Measurements from ENCODE around the gene MAP4K4.

Gene MAP4K4

DNA sequence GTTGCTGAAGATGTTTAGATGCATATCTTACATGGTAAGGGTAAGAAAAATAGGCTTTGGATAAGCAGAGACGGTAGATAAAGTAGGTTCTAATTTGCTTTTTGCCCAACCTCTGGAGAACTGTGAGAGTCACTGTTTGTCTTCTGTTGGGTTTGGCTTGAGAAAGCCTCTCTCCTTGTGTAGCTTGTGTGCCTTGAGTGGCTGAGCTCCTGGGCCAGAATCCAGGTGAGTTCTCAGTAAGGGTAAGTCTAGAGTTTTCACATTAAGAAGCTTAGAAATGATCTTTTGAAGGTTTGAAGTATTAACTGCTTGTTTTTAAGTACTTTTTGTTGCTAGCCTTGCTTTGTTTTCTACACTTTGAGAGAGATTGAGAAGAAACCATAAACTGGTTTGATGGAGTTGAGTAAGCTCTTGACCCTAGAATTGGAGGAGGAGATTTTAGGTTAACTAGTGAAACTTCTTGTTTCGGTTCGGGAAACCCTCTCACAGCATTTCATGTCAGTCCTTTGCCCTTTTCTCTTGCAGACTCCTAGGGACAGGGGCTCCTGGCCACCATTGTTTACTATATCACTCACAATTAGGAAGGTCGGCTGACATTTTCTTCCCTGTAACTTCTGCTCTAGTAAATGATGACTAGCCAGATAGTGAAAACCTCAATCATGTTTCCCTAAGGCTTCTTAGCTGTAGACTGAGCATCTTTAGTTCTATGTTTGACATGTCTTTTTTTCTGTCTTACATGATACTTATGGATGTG, 26.0 kb downstream of the MAP4K4 start:
- DNase-seq (ENCODE audit: low read depth) = no peak

DNA sequence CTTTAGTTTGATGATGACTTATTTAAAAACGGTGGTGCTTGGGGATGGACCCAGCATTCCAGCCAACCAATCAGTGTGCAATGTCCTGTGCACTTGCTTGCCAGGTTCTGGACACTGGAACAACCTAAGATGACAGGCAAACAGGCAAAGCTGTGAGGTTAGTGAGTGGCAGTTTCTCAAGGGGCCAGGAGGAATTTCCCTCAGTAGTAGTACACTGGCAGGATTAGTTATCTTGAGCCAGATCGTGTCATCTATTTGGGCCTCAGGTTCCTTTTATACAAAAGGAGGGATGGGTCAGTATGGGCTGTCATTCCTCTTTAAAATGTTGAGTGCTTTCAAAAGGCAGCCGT, 26.6 kb downstream of the MAP4K4 start:
- DNase-seq (ENCODE audit: low read depth) = no peak

DNA sequence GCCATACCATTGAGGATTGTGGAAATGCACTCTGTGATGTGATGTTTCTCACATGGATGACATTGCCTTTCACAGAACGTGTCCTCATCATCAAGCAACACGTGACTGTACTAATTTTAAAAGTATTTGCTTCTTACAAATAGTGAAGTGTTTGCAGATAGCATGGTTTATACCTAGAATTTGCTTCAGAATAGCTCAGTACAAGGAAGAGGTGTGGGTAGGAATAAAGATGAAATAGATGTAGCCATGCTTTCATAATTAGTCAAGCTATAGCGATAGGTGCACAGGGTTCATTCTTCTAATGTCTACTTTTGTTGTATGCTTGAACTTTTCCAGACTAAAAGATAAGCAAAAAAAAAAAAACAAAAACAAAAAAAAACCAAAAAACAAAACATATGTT, 27.5 kb downstream of the MAP4K4 start:
- no peak for DNase-seq (ENCODE audit: low read depth)

DNA sequence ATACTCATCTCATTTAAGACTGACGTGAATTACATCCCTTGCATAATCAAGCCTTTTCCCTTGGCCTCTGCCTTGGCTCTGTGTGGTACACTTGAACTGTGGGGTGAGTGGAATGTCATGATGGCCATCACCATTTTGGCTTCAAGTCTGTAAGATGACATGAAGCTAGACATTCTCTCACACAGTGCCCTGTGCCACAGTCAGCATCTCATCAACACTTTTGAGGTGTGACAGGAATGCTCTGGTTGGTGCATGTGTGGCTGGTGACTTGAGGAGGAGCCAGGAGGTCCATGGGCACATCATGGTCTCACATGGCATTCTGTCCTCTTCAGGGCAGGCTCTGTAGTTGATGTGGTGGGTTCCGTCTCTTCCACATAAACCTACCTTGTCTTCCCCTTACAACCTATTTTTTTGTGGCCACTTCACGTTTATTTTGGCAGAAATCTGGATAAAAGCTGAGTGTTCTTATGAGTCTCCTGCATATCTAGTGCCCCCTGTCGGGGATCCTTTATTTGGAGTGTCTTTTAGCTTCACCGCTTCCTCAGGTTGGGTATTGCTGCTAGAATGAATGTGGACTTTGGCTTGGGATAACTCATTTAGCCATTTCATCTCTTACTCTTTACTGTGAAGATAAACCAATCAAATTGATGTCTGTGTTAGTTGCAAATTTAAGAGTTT, 28.1 kb downstream of the MAP4K4 start:
- no peak for DNase-seq (ENCODE audit: low read depth)

DNA sequence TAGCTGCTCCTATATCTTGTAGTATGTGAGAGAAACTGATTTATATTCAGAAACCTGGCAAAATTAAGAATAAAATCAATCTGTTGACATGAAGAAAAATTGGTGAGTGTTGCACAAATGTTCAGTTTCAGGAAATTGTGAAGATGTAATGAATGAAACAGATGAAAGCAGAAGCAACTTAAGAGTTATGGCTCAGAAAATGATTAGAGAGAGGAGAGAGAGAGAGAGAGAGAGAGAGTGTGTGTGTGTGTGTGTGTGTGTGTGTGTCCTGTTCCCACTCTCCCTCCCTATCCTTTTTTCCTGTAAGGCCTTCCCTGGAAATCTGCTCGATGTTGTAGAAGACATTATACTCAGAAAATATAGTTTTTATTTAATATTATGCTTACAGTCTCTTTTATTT, 31.4 kb downstream of the MAP4K4 start:
- no peak for DNase-seq (ENCODE audit: low read depth)

DNA sequence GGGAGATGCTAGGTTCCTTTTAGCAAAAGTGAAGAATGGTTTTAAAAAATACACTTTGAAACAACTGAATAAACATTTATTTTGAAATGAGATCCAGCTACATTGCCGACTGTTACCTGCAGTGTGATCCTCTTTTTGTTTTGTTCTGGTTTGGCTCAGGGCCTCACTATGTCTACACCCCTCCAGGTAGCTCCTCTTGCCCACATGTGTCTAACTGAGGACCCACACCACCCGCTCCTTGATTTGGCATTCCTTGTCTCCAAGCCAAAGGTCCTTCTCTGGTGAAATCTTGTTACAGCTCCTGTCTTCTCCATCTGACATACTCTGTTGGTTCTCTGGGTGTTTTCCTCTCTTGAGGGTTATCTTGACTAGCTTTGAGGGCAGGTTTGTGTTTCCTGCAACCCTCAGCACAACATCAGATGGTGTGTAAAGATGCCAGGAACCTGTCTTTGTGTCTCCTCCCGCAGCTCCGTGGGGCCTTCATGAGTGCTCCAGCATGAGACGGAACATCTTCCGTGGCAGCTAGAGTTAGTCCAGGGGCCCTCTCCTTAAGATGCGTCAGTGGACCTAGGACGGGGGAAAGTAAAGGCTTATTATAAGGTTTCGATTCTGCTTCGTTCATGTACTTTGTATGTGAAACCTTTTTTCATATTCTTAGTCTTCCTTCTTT, 32.1 kb downstream of the MAP4K4 start:
- DNase-seq (ENCODE audit: low read depth) = no peak

DNA sequence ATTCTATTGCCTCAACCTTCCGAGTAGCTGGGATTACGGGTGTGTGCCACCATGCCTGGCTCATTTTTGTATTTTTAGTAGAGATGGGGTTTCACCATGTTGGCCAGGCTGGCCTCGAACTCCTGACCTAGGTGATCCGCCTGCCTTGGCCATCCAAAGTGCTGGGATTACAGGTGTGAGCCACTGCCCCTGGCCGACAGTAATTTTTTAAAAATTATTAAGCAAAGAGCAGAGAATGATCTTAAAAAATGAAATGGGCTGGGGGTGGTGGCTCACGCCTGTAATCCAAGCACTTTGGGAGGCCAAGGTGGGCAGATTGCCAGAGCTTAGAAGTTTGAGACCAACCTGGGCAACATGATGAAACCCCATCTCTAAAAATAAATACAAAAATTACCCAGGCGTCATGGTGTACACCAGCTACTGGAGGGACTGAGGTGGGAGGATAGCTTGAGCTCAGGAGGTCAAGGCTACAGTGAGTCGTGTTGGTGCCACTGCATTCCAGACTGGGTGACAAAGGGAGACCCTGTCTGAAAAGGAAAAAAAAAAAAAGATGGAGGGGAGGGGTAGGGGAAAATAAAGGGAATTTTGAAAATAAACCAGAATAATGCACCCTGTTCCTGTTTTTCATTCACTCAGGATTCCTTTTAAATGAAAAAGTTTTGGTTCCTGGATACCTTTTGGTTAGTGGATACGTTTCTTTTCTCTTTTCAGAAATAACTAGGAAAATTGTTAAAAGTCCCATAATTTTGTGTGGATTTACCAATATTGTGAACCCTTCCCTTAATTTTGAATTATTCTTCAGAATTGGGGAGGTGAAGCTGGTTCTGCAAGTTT, 33.9 kb downstream of the MAP4K4 start:
- DNase-seq (ENCODE audit: low read depth) = no peak

DNA sequence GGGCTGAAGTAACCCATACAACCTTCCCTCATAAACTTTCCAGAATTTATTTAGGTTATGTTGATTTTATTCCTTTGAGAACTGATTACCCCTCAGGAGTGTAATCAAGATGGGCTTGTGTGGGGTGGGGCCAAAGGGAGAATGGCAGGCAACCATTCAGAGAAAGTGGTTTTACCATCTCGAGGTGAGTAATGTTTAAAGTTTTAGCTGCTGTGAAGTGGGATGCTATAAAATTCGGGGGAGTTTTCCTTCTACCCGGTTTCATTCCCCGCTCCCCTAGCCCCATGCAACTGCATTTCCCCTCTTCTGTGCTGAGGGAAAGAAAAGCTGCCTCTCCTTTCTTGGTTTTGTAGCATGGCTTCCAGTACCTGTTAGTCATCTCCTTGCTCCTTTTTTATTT, 34.7 kb downstream of the MAP4K4 start:
- DNase-seq (ENCODE audit: low read depth) = no peak

DNA sequence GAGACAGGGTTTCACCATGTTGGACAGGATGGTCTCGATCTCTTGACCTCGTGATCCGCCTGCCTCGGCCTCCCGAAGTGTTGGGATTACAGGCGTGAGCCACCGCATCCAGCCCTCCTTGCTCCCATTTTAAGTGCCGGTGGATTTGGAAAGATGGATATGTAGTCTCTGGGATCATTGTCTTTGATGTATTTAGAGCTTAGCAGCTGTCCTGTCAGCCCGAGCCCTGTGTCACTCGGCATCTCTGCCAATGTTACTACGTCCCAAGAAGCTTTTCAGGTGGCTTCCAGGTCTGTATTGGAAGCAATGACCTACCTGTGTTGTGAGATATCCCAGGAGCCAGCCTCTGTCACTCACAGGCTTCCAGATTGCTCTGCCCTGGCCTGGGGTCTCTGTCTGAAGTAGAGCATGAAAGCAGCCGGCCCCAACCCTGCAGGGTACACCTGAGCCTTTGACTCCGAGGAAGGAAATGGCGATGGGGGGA, 35.3 kb downstream of the MAP4K4 start:
- DNase-seq (ENCODE audit: low read depth) = no peak

DNA sequence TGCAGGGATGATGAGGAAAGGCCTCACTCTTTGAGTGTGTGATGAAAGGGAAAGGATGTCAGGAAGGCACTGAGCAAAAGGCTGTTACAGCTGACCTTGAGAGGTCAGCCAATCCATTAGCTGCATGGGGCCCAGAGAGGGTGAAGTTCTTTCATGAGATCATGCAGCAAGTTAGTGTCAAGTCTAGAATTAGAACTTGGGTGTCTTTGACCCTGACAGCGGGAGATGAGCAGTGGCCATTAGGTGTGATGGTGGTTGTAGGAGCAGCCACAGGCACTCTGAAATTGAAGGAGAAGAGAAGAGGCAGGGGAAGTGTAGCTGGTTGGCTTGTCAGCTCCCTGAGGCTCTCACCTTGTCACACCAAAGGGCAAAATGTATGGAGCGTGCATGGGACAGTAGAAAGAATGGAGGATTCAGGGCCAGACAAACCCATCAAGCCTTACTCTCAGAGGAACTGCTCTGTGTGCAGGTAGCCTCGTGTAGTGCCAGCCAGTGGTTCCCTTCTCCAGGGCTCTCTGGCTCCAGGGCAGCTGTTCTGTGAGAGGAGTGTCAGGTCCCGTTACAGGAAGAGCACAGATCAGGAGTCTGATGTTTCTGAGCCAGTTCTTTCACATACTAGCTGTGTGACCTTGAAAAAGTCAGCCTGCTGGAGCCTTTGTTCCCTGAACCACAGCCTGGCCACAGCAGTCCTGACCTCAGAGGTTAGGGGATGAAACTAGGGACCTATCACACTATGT, 35.9 kb downstream of the MAP4K4 start:
- DNase-seq (ENCODE audit: low read depth) = no peak

DNA sequence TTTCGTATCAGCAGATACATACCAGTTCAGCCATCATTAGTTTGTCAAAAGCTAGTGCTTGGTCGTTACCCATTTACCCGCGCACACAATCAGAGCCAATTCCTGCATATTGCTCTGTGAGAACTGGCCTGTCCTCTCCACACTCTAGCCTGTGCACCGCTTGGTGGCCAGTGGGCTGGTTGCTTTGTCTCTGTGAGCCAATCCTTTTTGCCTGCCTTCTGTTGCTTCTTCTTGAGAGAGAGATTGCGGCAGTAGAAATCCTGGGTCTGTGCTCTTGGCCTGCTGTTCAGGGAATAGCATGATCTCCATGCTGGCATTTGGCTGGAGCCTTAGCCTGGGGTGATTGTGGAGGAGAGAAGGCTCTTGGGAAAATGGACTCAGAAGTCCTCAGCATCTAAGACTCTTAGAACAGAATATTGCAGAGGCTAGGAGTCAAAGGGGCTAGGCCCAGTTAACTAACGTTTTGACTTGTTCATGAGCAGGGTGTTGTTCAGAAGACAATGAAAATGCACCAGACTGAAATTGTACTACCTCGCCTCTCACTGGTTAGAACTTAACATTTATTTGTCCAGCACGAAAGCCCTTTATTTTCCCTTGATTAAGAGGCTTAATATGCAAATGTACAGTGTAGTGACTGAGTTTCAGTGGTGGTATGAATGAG, 37.1 kb downstream of the MAP4K4 start:
- no peak for DNase-seq (ENCODE audit: low read depth)

DNA sequence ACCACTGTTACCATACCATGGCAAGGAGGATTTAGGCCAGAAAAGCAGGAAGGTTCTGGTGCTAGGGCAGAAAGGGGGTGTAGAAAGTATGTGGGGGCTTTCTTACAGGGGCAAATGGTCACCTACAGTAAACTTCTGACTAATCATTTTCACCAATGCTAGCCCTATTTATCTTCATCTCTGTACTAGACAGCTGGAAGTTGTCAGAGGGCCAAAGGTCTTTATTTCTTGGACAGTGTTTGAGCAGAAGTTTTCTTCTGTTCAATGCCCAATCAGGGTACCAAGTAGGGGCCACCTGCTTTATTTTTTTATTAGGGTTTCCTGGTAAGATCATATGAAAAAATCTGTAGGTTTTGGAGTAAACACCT, 37.6 kb downstream of the MAP4K4 start:
- DNase-seq (ENCODE audit: low read depth) = no peak

DNA sequence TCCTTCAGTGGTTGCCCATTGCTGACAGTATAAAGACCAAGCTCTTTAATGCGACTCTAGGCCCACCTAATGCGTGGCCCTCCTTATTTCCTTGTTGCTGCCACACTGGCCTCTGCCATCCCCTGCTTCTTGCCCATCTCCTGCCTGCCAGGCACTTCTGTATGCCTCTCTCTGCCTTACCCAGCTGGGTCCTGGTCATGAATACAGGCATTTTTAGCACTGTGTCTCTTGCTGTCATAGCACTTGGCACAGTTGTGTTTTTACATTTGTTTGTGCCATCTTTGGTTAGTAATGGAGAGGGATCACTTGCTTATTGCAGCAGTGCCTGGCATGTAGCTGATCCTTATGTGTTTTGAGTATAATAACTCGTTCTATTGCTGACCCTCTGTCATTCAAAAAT, 38.7 kb downstream of the MAP4K4 start:
- no peak for DNase-seq (ENCODE audit: low read depth)

DNA sequence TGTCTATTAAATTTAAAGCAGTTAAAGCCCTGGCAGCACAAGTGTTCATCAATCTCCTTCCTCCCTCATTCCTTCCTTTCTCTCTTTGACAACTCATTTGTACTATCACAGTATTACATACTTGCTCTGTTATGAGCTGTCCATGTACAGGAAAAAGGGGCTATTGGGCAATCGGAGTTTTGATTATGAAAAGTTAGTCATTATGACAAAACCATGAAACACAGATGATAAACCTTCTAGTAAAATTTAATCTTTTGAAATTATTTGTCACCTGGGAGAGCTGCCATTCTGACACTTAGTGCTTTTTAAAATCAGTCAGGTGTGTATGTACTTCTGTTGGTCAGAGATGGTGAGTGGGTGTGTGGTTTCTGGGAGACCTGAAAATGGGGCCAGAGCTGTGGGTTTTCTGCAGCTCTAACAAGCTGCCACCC, 39.4 kb downstream of the MAP4K4 start:
- peak; percentile 31 for DNase-seq (ENCODE audit: low read depth)

DNA sequence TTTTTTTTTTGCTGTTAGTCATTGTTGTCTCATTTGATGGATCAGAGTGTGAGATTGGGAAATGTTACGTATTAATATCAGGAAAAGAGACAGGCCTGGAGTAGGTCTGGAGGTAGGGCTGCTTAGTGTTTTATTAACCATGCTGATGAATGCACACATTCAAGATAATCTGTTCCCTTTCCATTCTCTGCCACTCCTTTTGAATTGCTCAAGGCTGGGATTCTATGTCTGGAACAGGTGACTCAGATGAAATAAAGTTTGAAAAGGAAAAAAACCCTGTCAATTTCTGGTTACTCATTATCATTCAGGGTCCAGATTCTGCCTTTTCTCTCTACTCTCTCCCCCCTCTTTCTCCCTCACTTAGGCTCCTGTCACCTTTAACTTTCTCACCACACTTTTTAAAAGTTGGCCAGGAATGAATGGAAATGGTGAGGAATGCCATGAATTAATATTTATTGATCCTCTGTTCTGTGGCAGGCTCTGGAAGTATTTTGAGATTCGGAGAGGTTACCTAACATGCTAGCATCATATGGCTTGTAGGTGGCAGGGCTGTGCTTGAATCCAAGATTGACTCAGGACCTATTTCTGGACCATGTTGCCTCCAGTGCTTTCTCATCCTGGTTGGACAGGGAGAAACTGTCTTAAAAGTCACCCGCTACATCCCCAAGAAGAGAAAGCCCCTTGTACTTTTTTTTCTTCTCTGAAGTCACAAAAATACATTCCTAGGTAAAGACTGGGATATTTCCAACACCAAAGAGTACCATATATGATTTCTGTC, 40.2 kb downstream of the MAP4K4 start:
- DNase-seq (ENCODE audit: low read depth) = no peak

DNA sequence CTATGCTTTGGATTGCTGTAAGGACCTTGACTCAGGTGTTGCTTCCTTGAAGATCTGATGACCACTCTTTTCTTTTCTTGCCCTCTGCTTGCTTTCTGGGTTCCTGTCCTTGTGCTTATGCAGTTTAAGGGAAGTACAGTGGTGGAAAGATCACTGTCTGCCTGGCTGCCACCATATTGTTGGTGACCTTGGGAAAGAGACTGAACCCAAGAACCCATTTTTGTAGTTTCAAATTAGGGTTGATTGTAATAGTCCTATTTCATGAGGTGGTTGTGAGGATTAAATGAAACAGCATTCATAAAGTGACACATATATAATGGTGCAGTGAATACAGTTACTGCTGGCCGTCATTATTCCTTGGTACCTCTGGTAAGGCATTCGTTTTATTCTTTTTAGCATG, 41.1 kb downstream of the MAP4K4 start:
- no peak for DNase-seq (ENCODE audit: low read depth)

DNA sequence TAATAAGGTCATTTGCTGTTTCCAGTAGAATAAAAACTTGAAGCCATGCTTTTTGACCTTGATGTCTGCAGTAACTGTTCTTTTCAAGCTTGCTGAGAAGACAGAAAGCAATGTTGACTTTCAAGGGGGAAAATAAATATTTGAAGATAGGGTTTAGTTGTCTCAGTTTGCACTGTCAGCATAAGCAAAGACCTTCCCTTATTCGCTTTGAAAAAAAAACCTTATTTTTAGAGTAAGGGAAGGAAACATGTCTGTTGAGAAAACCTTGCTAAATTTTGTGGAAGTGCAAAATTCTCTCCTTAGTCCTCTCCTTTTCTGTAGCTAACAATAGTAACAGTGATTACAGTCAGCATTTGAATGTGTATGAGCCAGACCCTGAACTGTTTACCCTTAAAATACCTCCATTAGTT, 43.1 kb downstream of the MAP4K4 start:
- no peak for DNase-seq (ENCODE audit: low read depth)

DNA sequence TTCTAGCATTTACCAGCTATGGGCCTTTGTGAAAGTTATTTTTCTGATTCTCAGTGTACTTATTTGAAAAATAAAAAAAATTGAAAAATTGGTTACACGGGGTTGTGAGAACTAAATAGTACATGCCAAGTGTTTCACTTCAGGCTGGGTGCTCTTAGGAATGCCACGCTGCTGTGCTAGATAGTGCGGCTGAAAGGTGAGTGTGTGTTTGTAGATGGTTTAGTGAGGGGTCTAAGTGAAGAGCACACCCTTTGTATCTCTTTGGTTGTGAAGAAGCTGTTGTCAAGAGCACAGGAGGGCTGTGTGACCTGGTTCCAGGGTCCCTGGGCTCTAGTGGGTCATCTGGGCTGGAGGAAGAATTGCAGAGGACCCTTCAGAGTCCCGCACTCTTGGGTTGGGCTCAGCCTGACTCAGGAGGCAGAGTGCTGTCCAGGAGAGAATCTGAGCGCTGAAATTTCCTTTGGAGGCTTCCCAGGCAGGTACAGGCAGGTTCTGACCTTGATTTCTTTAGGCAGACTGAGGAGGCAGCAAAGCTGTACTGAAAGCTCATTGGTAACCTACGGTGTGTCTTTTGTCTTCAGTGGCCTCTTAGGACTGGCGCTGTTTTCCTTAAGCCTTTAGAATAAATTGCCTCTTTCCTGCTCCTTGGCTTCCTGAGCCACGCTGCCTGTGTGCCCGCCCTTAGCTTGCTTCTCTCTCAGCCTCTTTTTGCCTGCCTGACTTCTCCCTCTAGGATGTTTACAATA, 44.4 kb downstream of the MAP4K4 start:
- DNase-seq (ENCODE audit: low read depth) = no peak

DNA sequence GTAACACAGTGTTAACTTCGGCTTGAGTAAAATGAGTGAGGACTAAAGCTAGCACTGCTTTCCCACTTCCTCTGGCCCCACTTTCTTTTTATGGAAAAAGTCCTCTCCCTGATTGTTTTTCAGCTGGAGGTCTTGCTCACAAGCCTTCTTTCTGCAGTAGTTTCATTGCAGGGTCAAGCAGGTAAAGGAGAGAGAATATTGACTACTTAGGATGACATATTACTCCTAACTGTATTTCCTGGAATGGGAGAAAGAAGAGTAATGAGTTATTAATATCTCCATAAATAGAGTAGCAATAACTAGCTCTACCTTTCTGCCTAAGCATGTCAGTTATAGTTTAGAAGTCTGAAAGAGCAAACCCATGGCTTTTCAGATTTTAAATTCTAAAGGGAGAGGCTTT, 45.0 kb downstream of the MAP4K4 start:
- DNase-seq (ENCODE audit: low read depth) = no peak

DNA sequence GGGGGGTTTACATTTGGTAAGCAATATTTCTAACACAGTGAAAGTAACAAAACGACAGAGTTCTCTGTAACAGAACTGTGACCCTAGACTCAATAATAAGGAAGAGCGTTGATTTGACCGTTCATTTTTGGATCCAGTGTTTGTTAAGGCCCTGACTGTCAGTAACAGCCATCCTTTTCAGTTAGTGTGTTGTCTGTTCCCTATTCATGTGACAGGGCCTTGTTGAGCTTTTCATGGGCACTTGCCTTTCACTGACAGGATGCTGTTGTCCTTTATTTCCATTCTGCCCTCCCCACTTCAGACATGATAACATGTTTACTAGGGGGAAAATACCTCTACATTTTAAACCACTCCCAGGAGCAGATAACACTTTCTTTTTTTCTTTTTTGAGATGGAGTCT, 45.8 kb downstream of the MAP4K4 start:
- DNase-seq (ENCODE audit: low read depth) = no peak
